ENCODE data around the gene ELK3. TPM values are rescaled to one million over a fixed set of nuclear protein-coding genes. Genes with fewer than 3 reads are reported as not detected.

The ELK3 gene
- total and polyA plus RNA-seq, 2 experiments from 2014 or later, result 5.5 to 8.3 TPM

GRCh38 chr12:96310067-96310466 lies 115.9 kb downstream of the ELK3 start:
- Mint-ChIP-seq H3K27ac (no peak overlapping the region), H3K9me3 (no peaks in the 10 kb centered on the region), H3K4me3 (no peak overlapping the region), H3K27me3 (ENCODE audit: insufficient read depth, low read depth, poor library complexity) (peaks cover 2% of the 10 kb centered on the region), H3K36me3 (ENCODE audit: low read depth) (no peaks in the 10 kb centered on the region; the same call in 2 of the 3 replicates), H3K4me1 (peaks cover 4% of the 10 kb centered on the region)
- Histone ChIP-seq H2AFZ (no peak overlapping the region), H3K27ac (ENCODE audit: low read depth) (no peak overlapping the region), H3K79me2 (replicated peaks; ENCODE audit: insufficient read depth) (no peaks in the 10 kb centered on the region; the same call in 1 of the 2 replicates), H3K9me2 (ENCODE audit: insufficient read depth) (no peaks in the 10 kb centered on the region), H3K4me2 (no peak overlapping the region), H3K36me3 (ENCODE audit: insufficient read depth) (no peaks in the 10 kb centered on the region), H3K27me3 (ENCODE audit: insufficient read depth) (no peaks in the 10 kb centered on the region), H3K4me1 (ENCODE audit: insufficient read depth) (0 out of 2 replicates have a peak, but pooled peaks cover under 1% of the 10 kb centered on the region), H4K20me1 (replicated peaks; ENCODE audit: insufficient read depth) (no peaks in the 10 kb centered on the region), H3F3A (replicated peaks; ENCODE audit: low read depth) (no peaks in the 10 kb centered on the region), H3K4me3 (no peak overlapping the region)
- DNase-seq (ENCODE audit: low spot score) (no peak), ATAC-seq (no peak)
- no peak for TF ChIP-seq POLR2AphosphoS5 (IDR thresholded peaks at IDR 0.05; ENCODE audit: low read depth)
- no peak for TF ChIP-seq CREB1 (CRISPR knock-in tag; IDR thresholded peaks at IDR 0.05; ENCODE audit: low read depth)
- no peak for TF ChIP-seq ZNF462 (CRISPR knock-in tag; IDR thresholded peaks at IDR 0.05)
- no peak for TF ChIP-seq ZNF331 (CRISPR knock-in tag; IDR thresholded peaks at IDR 0.05; ENCODE audit: low read depth)
- TF ChIP-seq STAT1 (IDR thresholded peaks at IDR 0.05; ENCODE audit: unreplicated experiment), result no peak
- TF ChIP-seq JUNB (IDR thresholded peaks at IDR 0.05; ENCODE audit: unreplicated experiment), result no peak
- no peak for TF ChIP-seq ETS1 (IDR thresholded peaks at IDR 0.05)
- TF ChIP-seq CTCF (conservative IDR thresholded peaks at IDR 0.05; ENCODE audit: low read depth in 2 of 2), result no peak
- no peak for TF ChIP-seq ZNF114 (CRISPR knock-in tag; IDR thresholded peaks at IDR 0.05)

All from GM23338 (cell line).